Measurements from ENCODE around the gene MEA1.

GRCh38 chr6:42993445-42993844, 20.3 kb downstream of the MEA1 start:
- no peak for TF ChIP-seq EP300 (IDR thresholded peaks at IDR 0.05; ENCODE audit: low read depth)
- TF ChIP-seq CTCF (IDR thresholded peaks at IDR 0.05), result no peak
- TF ChIP-seq POLR2AphosphoS5 (IDR thresholded peaks at IDR 0.05), result no peak

All from transverse colon (tissue), 4 donors.